CD14-positive monocyte (primary cell): ENCODE measurements around the gene IRAK1. TPM values are rescaled to one million over a fixed set of nuclear protein-coding genes. Genes with fewer than 3 reads are reported as not detected.

Experiments
- DNase-seq, 3 donors: peaks; one replicate each; pipeline ENCODE4 v3.0.0-alpha.2; 2011 to 2022
- H2AFZ ChIP-seq: 2 replicates; pipeline ENCODE4 v1.6.0; 2012; ENCODE audit warnings: mild to moderate bottlenecking, low read depth, low read length, inconsistent platforms; ENCODE audit not compliant: insufficient read depth, poor library complexity, severe bottlenecking
- H3K27ac ChIP-seq, 2 donors: 1 replicate in 1 of 2; 2 replicates in 1 of 2; pipeline ENCODE4 v1.5.1; 2012 to 2013; ENCODE audit warnings: low read length in 2 of 2, control low read depth in 1 of 2, inconsistent platforms in 1 of 2, low read depth in 1 of 2, mild to moderate bottlenecking in 1 of 2
- H3K27me3 ChIP-seq, 2 donors: one replicate each; pipeline versions ENCODE4 v1.6.0 to v1.6.1; 2011 to 2013; ENCODE audit warnings: low read length in 2 of 2; ENCODE audit not compliant: control insufficient read depth in 2 of 2, insufficient read depth in 2 of 2
- H3K36me3 ChIP-seq, 2 donors: replicated peaks in 1 of 2; 1 replicate in 1 of 2; 2 replicates in 1 of 2; pipeline versions ENCODE4 v1.5.1 to v1.6.1; 2012 to 2013; ENCODE audit warnings: low read length in 2 of 2, control low read depth in 1 of 2, inconsistent platforms in 1 of 2, mild to moderate bottlenecking in 1 of 2; ENCODE audit not compliant: insufficient read depth in 2 of 2, control insufficient read depth in 1 of 2
- H3K4me1 ChIP-seq, 2 donors: 1 replicate in 1 of 2; 2 replicates in 1 of 2; pipeline versions ENCODE4 v1.5.1 to v1.6.1; 2012 to 2013; ENCODE audit warnings: low read length in 2 of 2, control low read depth in 1 of 2, inconsistent platforms in 1 of 2, mild to moderate bottlenecking in 1 of 2, moderate library complexity in 1 of 2; ENCODE audit not compliant: insufficient read depth in 2 of 2, control insufficient read depth in 1 of 2
- H3K4me2 ChIP-seq: replicated peaks from 2 replicates; pipeline ENCODE3; 2012; ENCODE audit warnings: low read length, moderate library complexity, mild to moderate bottlenecking; ENCODE audit not compliant: poor library complexity, severe bottlenecking; ENCODE audit errors: extremely low read depth
- H3K4me3 ChIP-seq, 3 experiments: fragments of 200-600 bp in 1 of 3; sonication (generic) in 1 of 3; replicated peaks in 1 of 3; 1 replicate in 2 of 3; 2 replicates in 1 of 3; pipeline ENCODE4 v1.5.1; 2011 to 2013; ENCODE audit warnings: low read length in 3 of 3, mild to moderate bottlenecking in 3 of 3, control low read depth in 2 of 3, low read depth in 2 of 3, inconsistent platforms in 1 of 3, moderate library complexity in 1 of 3
- H3K79me2 ChIP-seq: 2 replicates; pipeline ENCODE4 v1.6.0; 2012; ENCODE audit warnings: mild to moderate bottlenecking, control low read depth, inconsistent platforms, low read length, moderate library complexity; ENCODE audit not compliant: insufficient read depth
- H3K9ac ChIP-seq: 2 replicates; pipeline ENCODE4 v1.6.0; 2017; ENCODE audit warnings: low read length, mild to moderate bottlenecking; ENCODE audit not compliant: insufficient read depth, poor library complexity, severe bottlenecking
- H3K9me3 ChIP-seq, 2 donors: replicated peaks in 1 of 2; 1 replicate in 1 of 2; 2 replicates in 1 of 2; pipeline versions ENCODE4 v1.5.1 to v1.6.1; 2012 to 2013; ENCODE audit warnings: low read length in 2 of 2, control low read depth in 1 of 2; ENCODE audit not compliant: control insufficient read depth in 1 of 2, insufficient read depth in 1 of 2
- H4K20me1 ChIP-seq: 2 replicates; pipeline ENCODE4 v1.6.0; 2012; ENCODE audit warnings: mild to moderate bottlenecking, low read length, control low read depth, moderate library complexity; ENCODE audit not compliant: insufficient read depth
- H3K27ac Mint-ChIP-seq, 7 donors: one replicate each; pipeline ENCODE4 v1.8.0; 2020; ENCODE audit warnings: mild to moderate bottlenecking in 7 of 7, mixed read lengths in 7 of 7, moderate library complexity in 6 of 7, inconsistent platforms in 2 of 7
- H3K27me3 Mint-ChIP-seq, 3 donors: one replicate each; pipeline ENCODE4 v1.8.0; 2021 to 2022; ENCODE audit warnings: low read depth in 3 of 3, mild to moderate bottlenecking in 3 of 3, mixed read lengths in 3 of 3, moderate library complexity in 3 of 3, inconsistent platforms in 1 of 3
- H3K36me3 Mint-ChIP-seq, 2 donors: one replicate each; pipeline ENCODE4 v1.8.0; 2020; ENCODE audit warnings: mixed read lengths in 2 of 2, inconsistent platforms in 1 of 2, mild to moderate bottlenecking in 1 of 2
- H3K4me1 Mint-ChIP-seq: one replicate; pipeline ENCODE4 v1.8.0; 2020; ENCODE audit warnings: mild to moderate bottlenecking, mixed read lengths
- H3K4me3 Mint-ChIP-seq, 2 donors: one replicate each; pipeline ENCODE4 v1.8.0; 2020; ENCODE audit warnings: mild to moderate bottlenecking in 2 of 2, mixed read lengths in 2 of 2, moderate library complexity in 1 of 2
- H3K9me3 Mint-ChIP-seq, 7 donors: one replicate each; pipeline ENCODE4 v1.8.0; 2020 to 2022; ENCODE audit warnings: mixed read lengths in 7 of 7, mild to moderate bottlenecking in 6 of 7, moderate library complexity in 6 of 7, inconsistent platforms in 2 of 7
- CTCF ChIP-seq: fragments of 200-600 bp; IDR thresholded peaks from one replicate; pipeline ENCODE4 v1.8.0; 2022; ENCODE audit warnings: antibody characterized with exemption, mild to moderate bottlenecking
- WGBS: methylation state at CpG from one replicate; pipeline ENCODE4 v1.1.5; 2013; ENCODE audit warnings: missing lambda C conversion rate; ENCODE audit not compliant: insufficient coverage; 5-methylcytosine and 5-hydroxymethylcytosine counted together
- intact Hi-C, 2 donors: fragments of 100-400 bp; cut with micrococcal nuclease; formaldehyde crosslinking; loops; one replicate each; pipeline versions ENCODE4 v1.15.0 to v1.15.1; 2023
- polyA plus RNA-seq, 3 donors: library from polyadenylated mRNA; depleted of rRNA in 1 of 3; unstranded in 2 of 3; stranded (reverse) in 1 of 3; fragments of 300-500 nt in 2 of 3; fragments of >200 nt in 1 of 3; fragmentation: Illumina TruSeq in 2 of 3; gene quantifications; 1 replicate in 2 of 3; 2 replicates in 1 of 3; pipeline ENCODE4 v1.2.3, GENCODE V29; 2012 to 2021

IRAK1 gene
- polyA plus RNA-seq, 3 donors: 47.8 to 109 (median 49.5) TPM

- peak within 1 kb of the TSS; percentile 84 for H2AFZ ChIP-seq
- Mint-ChIP-seq H3K27ac (peak within 1 kb of the TSS; percentile 100), H3K27me3 (peaks cover 0 to 46% (median 0%) of the 10 kb centered on the region in 3 donors), H3K4me3 (peak within 1 kb of the TSS; percentile 99 to 100), H3K4me1 (peaks cover 50% of the 10 kb centered on the region), H3K9me3 (peaks cover 0 to 21% (median 8%) of the 10 kb centered on the region in 7 donors), H3K36me3 (peaks cover 4 to 14% of the 10 kb centered on the region in 2 donors)
- H3K36me3 ChIP-seq: no peaks in the 10 kb centered on the region
- no peaks in the 10 kb centered on the region for H3K27me3 ChIP-seq
- H3K9me3 ChIP-seq: no peaks in the 10 kb centered on the region
- peak within 1 kb of the TSS; percentile 99 to 100 for H3K27ac ChIP-seq
- DNase-seq: peak; percentile 82 to 93 (median 90)
- no peak for TF ChIP-seq CTCF
- peak within 1 kb of the TSS; percentile 90 to 100 (median 99) for H3K4me3 ChIP-seq
- intact Hi-C loops: loop anchor here (5.0 kb wide), 2 partner anchors 36 to 41 kb away; no protein-coding TSS in a partner anchor
- H3K4me2 ChIP-seq: peak within 1 kb of the TSS; percentile 87
- peaks cover 77% of the 10 kb centered on the region for H3K79me2 ChIP-seq
- H4K20me1 ChIP-seq: peaks cover 52% of the 10 kb centered on the region
- peaks cover 55 to 60% of the 10 kb centered on the region in 2 donors for H3K4me1 ChIP-seq
- under 1% methylated on average over 77 of the region's 96 CpGs for WGBS
- H3K9ac ChIP-seq: peak within 1 kb of the TSS; percentile 97
Observed at GRCh38 chrX:153971450-153972367, 48.0 kb downstream of the IRAK1 start, which contains the start of gene HCFC1. Gene HCFC1, minus strand, starts transcription at chrX:153971818. Its CDS starts 978 bp downstream, at chrX:153970840.

GRCh38 chrX:153971124-153971449 is 48.6 kb downstream of the IRAK1 start:
- peak overlapping the region; percentile 90 to 100 (median 99) for H3K4me3 ChIP-seq
- Mint-ChIP-seq H3K9me3 (peaks cover 0 to 21% (median 8%) of the 10 kb centered on the region in 7 donors), H3K4me1 (peaks cover 57% of the 10 kb centered on the region), H3K27me3 (peaks cover 0 to 50% (median 0%) of the 10 kb centered on the region in 3 donors), H3K36me3 (peaks cover 4 to 18% of the 10 kb centered on the region in 2 donors), H3K4me3 (peak overlapping the region; percentile 99 to 100), H3K27ac (peak overlapping the region; percentile 100)
- no peak for TF ChIP-seq CTCF
- peak; percentile 71 to 91 (median 82) for DNase-seq
- WGBS: 0% methylated on average over 17 of the region's 34 CpGs
- peak overlapping the region; percentile 87 for H3K4me2 ChIP-seq
- H3K79me2 ChIP-seq: peaks cover 77% of the 10 kb centered on the region
- H4K20me1 ChIP-seq: peaks cover 59% of the 10 kb centered on the region
- intact Hi-C loops: loop anchor here (5.0 kb wide), 2 partner anchors 36 to 41 kb away; no protein-coding TSS in a partner anchor
- H2AFZ ChIP-seq: peak overlapping the region; percentile 84
- H3K27me3 ChIP-seq: no peaks in the 10 kb centered on the region
- H3K36me3 ChIP-seq: no peaks in the 10 kb centered on the region
- H3K9ac ChIP-seq: peak overlapping the region; percentile 97
- peaks cover 61 to 66% of the 10 kb centered on the region in 2 donors for H3K4me1 ChIP-seq
- peak overlapping the region; percentile 99 to 100 for H3K27ac ChIP-seq
- H3K9me3 ChIP-seq: no peaks in the 10 kb centered on the region
